ENCODE measurements around the gene OR8B8.
A peak's percentile ranks its signal among the peaks of the same experiment; 100 is the strongest.
"Not testable (repeated sequence)": the region's sequence is repeated elsewhere in the genome, so short reads cannot be mapped to it uniquely, and the experiment has no call there.

Gene OR8B8

GRCh38 chr11:124445646-124446150 is at the start of gene OR8B8:
TSS of gene OR8B8 (minus strand) at chr11:124445696. CDS start at chr11:124441085, 4,611 bp downstream.
- DNase-seq, result no peak

- DNase-seq, result no peak
These were observed 47.6 kb upstream of the OR8B8 start for GRCh38 chr11:124493016-124493655.

- DNase-seq, result no peak
These were observed 37.9 kb upstream of the OR8B8 start for GRCh38 chr11:124483422-124483821.

- DNase-seq, result no peak
These were observed 37.1 kb upstream of the OR8B8 start for GRCh38 chr11:124482362-124483147.

GRCh38 chr11:124481365-124482323 is 36.1 kb upstream of the OR8B8 start:
- peak; percentile 3 for DNase-seq

GRCh38 chr11:124479561-124479960 is 34.1 kb upstream of the OR8B8 start:
- DNase-seq, result no peak

GRCh38 chr11:124475265-124475664 is 29.8 kb upstream of the OR8B8 start:
- no peak for DNase-seq

- DNase-seq, result no peak
These were observed 29.3 kb upstream of the OR8B8 start for GRCh38 chr11:124474779-124475178.

- no peak for DNase-seq
These were observed 28.6 kb upstream of the OR8B8 start for GRCh38 chr11:124474079-124474478.

- DNase-seq, result no peak
These were observed 28.0 kb upstream of the OR8B8 start for GRCh38 chr11:124473476-124473875.

- no peak for DNase-seq
These were observed 25.2 kb upstream of the OR8B8 start for GRCh38 chr11:124470561-124471227.

- no peak for DNase-seq
These were observed 22.0 kb upstream of the OR8B8 start for GRCh38 chr11:124467381-124467927.

- no peak for DNase-seq
These were observed 19.9 kb upstream of the OR8B8 start for GRCh38 chr11:124465368-124465767.

GRCh38 chr11:124463990-124464389 is 18.5 kb upstream of the OR8B8 start:
- DNase-seq, result no peak

- no peak for DNase-seq
These were observed 17.8 kb upstream of the OR8B8 start for GRCh38 chr11:124463324-124463723.

- no peak for DNase-seq
These were observed 15.0 kb upstream of the OR8B8 start for GRCh38 chr11:124460459-124460858.

- not testable (repeated sequence) for DNase-seq
These were observed 13.9 kb upstream of the OR8B8 start for GRCh38 chr11:124459379-124459778.

- DNase-seq, result no peak
These were observed 9.1 kb upstream of the OR8B8 start for GRCh38 chr11:124454552-124454951.

GRCh38 chr11:124446916-124447315 is 1.4 kb upstream of the OR8B8 start:
- no peak for DNase-seq

GRCh38 chr11:124442847-124443246 is 2.6 kb downstream of the OR8B8 start:
- no peak for DNase-seq

GRCh38 chr11:124442442-124442841 is 3.1 kb downstream of the OR8B8 start:
- no peak for DNase-seq

- no peak for DNase-seq
These were observed 4.0 kb downstream of the OR8B8 start for GRCh38 chr11:124441519-124441918.

Data from NCI-H1436 (cell line).